OCI-LY1 (cell line): ENCODE data around the gene SH3RF3.

Experiments used
- H2AFZ ChIP-seq: fragments of 200-600 bp; sonication (generic), shearing (Covaris generic); 2 replicates; pipeline ENCODE4 v1.6.0; 2014; ENCODE audit warnings: antibody characterized with exemption, mild to moderate bottlenecking, low read length
- H3F3A ChIP-seq: fragments of 200-600 bp; sonication (generic), shearing (Covaris generic); 2 replicates; pipeline ENCODE4 v1.6.0; 2014; ENCODE audit warnings: mild to moderate bottlenecking, antibody characterized with exemption, low read length, moderate library complexity; ENCODE audit not compliant: insufficient read depth
- H3K27ac ChIP-seq: fragments of 200-600 bp; sonication (generic); 2 replicates; pipeline ENCODE4 v1.5.1; 2014; ENCODE audit warnings: low read length, mixed run types, mild to moderate bottlenecking, low read depth; ENCODE audit not compliant: poor library complexity, severe bottlenecking
- H3K27me3 ChIP-seq: fragments of 200-600 bp; sonication (generic); 2 replicates; pipeline ENCODE4 v1.6.0; 2014; ENCODE audit warnings: antibody characterized with exemption, mild to moderate bottlenecking, low read length, moderate library complexity; ENCODE audit not compliant: insufficient read depth
- H3K36me3 ChIP-seq: fragments of 200-600 bp; sonication (generic); 2 replicates; pipeline ENCODE4 v1.6.1; 2014; ENCODE audit warnings: mild to moderate bottlenecking, antibody characterized with exemption, low read length, moderate library complexity, mixed read lengths; ENCODE audit not compliant: insufficient read depth
- H3K4me1 ChIP-seq: fragments of 200-600 bp; sonication (generic); 2 replicates; pipeline ENCODE4 v1.5.1; 2014; ENCODE audit warnings: mild to moderate bottlenecking, low read length, moderate library complexity; ENCODE audit not compliant: insufficient read depth, severe bottlenecking
- H3K4me2 ChIP-seq: fragments of 200-600 bp; sonication (generic), shearing (Covaris generic); 2 replicates; pipeline ENCODE4 v1.6.1; 2014; ENCODE audit warnings: low read length
- H3K4me3 ChIP-seq: fragments of 200-600 bp; sonication (generic); 2 replicates; pipeline ENCODE4 v1.5.1; 2014; ENCODE audit warnings: low read length, low read depth, mild to moderate bottlenecking, mixed read lengths; ENCODE audit not compliant: poor library complexity, severe bottlenecking
- H3K79me2 ChIP-seq: fragments of 200-600 bp; shearing (Covaris generic); 2 replicates; pipeline ENCODE4 v1.6.1; 2016; ENCODE audit warnings: mixed run types, low read length, mixed read lengths; ENCODE audit not compliant: insufficient read depth
- H3K9ac ChIP-seq: fragments of 200-600 bp; sonication (generic), shearing (Covaris generic); 2 replicates; pipeline ENCODE4 v1.6.1; 2014; ENCODE audit warnings: mild to moderate bottlenecking, low read length, mixed read lengths
- H3K9me2 ChIP-seq: fragments of 200-600 bp; sonication (generic), shearing (Covaris generic); 2 replicates; pipeline ENCODE4 v1.6.1; 2014; ENCODE audit warnings: low read depth, mild to moderate bottlenecking, low read length, mixed read lengths
- H3K9me3 ChIP-seq: fragments of 200-600 bp; shearing (Covaris generic); 2 replicates; pipeline ENCODE4 v1.6.1; 2014; ENCODE audit warnings: low read length, mixed read lengths
- H4K20me1 ChIP-seq: fragments of 200-600 bp; sonication (generic), shearing (Covaris generic); 2 replicates; pipeline ENCODE4 v1.6.0; 2016; ENCODE audit warnings: mild to moderate bottlenecking, low read length; ENCODE audit not compliant: insufficient read depth
- CTCF ChIP-seq: fragments of 200-600 bp; sonication (generic), shearing (Covaris generic); IDR thresholded peaks from 2 replicates; pipeline ENCODE4 v1.5.1; 2017; ENCODE audit warnings: mild to moderate bottlenecking, antibody characterized with exemption, low read length, moderate library complexity, mixed read lengths
- EZH2 ChIP-seq: fragments of 200-600 bp; sonication (generic), shearing (Covaris generic); IDR thresholded peaks from 2 replicates; pipeline ENCODE4 v1.8.0; 2017; ENCODE audit warnings: borderline replicate concordance, mixed run types, mild to moderate bottlenecking, antibody characterized with exemption, low read length, moderate library complexity, mixed read lengths

Gene SH3RF3

GRCh38 chr2:109301746-109302145 is 172.7 kb downstream of the SH3RF3 start:
- Histone ChIP-seq H4K20me1 (no peaks in the 10 kb centered on the region), H3K9ac (no peak overlapping the region), H3K4me3 (no peak overlapping the region), H3K27me3 (no peaks in the 10 kb centered on the region), H2AFZ (no peak overlapping the region), H3K27ac (no peak overlapping the region), H3K9me2 (no peaks in the 10 kb centered on the region), H3K4me2 (no peak overlapping the region), H3K9me3 (no peaks in the 10 kb centered on the region), H3K4me1 (no peaks in the 10 kb centered on the region), H3F3A (no peaks in the 10 kb centered on the region), H3K79me2 (no peaks in the 10 kb centered on the region), H3K36me3 (no peaks in the 10 kb centered on the region)
- no peak for TF ChIP-seq EZH2
- TF ChIP-seq CTCF: no peak

GRCh38 chr2:109302319-109302718 is 173.3 kb downstream of the SH3RF3 start:
- H3F3A ChIP-seq: no peaks in the 10 kb centered on the region
- H3K36me3 ChIP-seq: no peaks in the 10 kb centered on the region
- H3K4me3 ChIP-seq: no peak overlapping the region
- no peak overlapping the region for H2AFZ ChIP-seq
- no peak overlapping the region for H3K9ac ChIP-seq
- H3K27ac ChIP-seq: no peak overlapping the region
- H3K9me3 ChIP-seq: no peaks in the 10 kb centered on the region
- TF ChIP-seq EZH2: no peak
- TF ChIP-seq CTCF: no peak
- H4K20me1 ChIP-seq: no peaks in the 10 kb centered on the region
- no peaks in the 10 kb centered on the region for H3K27me3 ChIP-seq
- H3K4me1 ChIP-seq: no peaks in the 10 kb centered on the region
- no peaks in the 10 kb centered on the region for H3K9me2 ChIP-seq
- H3K4me2 ChIP-seq: no peak overlapping the region
- no peaks in the 10 kb centered on the region for H3K79me2 ChIP-seq

GRCh38 chr2:109304242-109304641 is 175.2 kb downstream of the SH3RF3 start:
- H3K36me3 ChIP-seq: no peaks in the 10 kb centered on the region
- no peak overlapping the region for H2AFZ ChIP-seq
- H3K79me2 ChIP-seq: no peaks in the 10 kb centered on the region
- H3K27me3 ChIP-seq: no peaks in the 10 kb centered on the region
- H4K20me1 ChIP-seq: no peaks in the 10 kb centered on the region
- H3K4me1 ChIP-seq: no peaks in the 10 kb centered on the region
- H3K4me2 ChIP-seq: no peak overlapping the region
- H3K9ac ChIP-seq: no peak overlapping the region
- no peaks in the 10 kb centered on the region for H3F3A ChIP-seq
- no peaks in the 10 kb centered on the region for H3K9me3 ChIP-seq
- H3K9me2 ChIP-seq: no peaks in the 10 kb centered on the region
- no peak overlapping the region for H3K27ac ChIP-seq
- TF ChIP-seq CTCF (no peak), EZH2 (no peak)
- no peak overlapping the region for H3K4me3 ChIP-seq
